GF-D8 (cell line): ENCODE measurements around the gene CELSR1.

Source experiments
- DNase-seq: peaks from one replicate; lab custom pipeline; 2025; lab: John Stamatoyannopoulos, UW

Gene CELSR1

DNA sequence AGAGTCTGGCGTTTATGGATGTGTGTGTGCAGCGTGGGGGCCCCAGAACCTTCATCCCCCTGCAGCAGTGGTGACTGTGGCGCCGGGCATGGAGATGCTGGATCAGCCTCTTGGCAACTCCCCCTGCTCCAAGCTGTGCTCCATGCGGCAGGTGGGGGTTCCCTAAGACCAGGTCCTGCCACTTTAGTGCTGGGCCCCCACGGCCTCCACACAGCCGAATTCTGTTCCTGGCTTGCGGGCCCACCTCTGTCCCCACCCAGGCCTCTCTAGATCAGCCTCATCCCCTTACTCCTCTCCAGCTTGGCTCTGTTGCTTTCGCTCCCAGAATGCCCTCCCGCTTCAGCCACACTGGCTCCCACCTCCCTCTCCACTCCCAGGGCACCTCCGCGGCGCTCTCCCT is 142.3 kb downstream of the CELSR1 start:
- no peak for DNase-seq

- DNase-seq, result no peak
Observed at GRCh38 chr22:46394622-46395021, 142.8 kb downstream of the CELSR1 start.

- no peak for DNase-seq
Observed at GRCh38 chr22:46393873-46394272, 143.5 kb downstream of the CELSR1 start.

DNA sequence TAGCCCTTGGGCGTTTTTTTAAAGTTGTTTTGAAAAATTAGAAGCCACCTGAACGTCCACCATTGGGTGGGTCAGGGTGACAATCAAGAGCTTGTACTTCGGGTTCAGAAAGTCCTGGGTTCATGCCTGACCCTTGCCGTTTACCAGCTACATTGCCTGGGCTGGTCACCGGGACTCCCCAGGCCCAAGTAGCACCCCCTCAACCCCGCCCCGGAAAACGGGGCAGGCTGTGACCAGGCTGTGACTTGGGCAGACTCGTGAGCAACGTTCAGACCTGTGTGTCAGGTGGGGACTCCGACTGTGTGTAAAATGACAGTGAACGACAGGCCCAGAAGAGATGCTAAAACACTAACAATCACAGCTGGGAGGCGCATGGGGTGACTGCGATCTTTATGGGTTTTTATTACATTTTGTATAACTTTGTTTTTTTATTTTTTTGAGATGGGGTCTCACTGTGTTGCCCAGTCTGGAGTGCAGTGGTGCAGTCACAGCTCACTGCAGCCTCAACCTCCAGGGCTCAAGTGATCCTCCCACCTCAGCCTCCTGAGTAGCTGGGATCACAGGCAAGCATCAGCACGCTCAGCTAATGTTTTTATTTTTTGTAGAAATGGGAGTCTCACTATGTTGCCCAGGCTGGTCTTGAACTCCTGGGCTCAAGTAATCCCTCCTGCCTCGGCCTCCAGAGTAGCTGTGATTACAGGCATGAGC is 145.1 kb downstream of the CELSR1 start:
- no peak for DNase-seq

DNA sequence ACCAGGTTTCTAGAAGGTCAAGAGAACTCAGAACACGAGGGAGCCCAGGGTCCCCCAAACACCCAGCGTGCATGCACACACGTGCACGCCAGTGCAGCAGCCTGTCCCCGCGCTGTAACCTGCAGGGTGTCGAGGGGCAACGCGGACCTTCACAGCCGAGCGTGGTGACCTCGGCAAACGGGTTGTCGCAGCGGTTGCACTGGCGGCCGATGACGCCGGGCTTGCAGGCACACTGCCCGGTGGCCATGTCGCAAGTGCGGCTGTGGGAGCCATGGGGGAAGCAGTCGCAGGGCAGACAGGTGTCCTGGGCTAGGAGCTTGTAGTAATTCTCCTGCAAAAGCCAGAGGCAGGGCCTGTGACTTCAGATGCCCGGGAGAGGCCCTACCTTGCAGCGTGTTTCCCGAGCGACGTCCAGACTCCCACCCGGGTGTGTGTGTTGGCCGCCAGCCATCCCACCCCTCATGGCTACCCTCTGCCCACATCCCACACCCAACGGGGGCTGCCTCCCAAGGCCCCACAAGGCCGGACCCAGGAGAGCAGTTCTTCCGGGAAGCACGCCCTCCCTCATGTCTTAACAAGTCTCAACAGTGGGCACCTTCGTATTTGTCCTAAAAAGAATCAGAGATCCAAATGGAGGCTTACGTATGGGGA is 145.8 kb downstream of the CELSR1 start:
- DNase-seq, result no peak

DNA sequence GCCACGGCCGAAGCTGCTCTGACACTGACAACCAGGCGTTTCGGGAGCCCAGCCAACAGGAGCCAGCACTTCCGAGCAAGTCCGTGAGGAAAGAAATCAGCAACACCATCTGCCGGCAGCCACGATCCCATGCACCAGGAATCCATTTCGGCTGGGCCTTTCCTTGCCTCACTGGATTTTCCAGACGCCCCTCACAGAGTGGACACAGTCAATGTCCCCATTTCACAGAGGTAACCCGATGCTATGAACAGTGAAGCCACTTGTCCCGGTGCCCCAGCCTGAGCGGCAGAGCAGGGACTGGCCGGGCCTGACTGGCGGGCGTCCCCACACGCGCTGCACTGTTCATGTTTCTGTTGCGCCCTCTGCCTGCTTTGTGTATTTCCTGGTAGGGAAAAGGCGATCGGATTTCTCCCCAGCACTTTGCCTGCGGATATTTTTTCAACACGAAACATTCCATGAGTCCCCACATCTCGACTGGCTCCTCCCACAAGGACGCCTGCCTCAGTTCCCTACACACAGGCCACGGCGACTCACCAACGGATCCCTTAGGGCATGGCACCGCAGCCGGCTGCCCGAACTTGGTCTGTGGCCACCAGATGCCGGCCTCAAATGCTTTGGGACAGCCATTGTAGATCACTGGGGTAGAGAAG is 146.6 kb downstream of the CELSR1 start:
- DNase-seq, result no peak

- no peak for DNase-seq
Observed at GRCh38 chr22:46390105-46390651, 147.2 kb downstream of the CELSR1 start.

GRCh38 chr22:46389081-46389480 is 148.3 kb downstream of the CELSR1 start:
- DNase-seq, result no peak

DNA sequence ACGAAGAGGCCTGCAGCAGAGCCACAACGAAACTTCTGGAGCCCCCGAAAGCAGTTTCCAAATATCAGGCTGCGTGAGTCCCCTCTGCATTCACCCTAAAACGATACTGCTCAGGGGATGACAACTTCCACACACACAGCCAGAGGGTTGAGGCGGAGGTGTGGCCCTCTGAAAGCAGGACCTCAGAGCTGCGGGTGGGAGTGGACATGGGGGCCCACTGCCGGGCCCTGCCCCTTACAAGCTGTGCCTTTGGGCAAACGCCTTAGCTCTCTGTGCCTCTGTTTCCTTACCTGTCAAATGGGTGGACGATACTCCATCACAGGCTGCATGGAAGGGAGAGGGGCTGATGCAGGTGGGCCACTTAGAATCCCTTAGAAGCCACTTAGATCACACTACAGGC is 148.8 kb downstream of the CELSR1 start:
- no peak for DNase-seq

DNA sequence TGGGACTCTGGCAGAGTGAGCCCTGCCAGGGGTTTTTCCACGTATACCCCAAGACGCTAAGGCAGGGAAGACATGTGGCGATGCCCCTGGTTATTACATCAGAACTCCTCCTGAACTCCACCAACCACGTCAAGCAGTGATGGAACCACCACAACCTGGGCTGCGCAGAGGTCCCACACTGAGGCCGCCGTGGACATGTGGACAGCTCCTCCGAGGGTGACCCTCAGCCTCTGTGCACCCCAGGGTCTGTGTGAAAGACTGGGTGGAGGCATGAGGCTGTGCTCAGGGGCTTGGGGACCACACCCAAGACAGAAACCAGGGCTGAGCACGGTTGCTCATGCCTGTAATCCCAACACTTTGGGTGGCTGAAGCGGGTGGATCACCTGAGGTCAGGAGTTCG is 149.7 kb downstream of the CELSR1 start:
- no peak for DNase-seq

DNA sequence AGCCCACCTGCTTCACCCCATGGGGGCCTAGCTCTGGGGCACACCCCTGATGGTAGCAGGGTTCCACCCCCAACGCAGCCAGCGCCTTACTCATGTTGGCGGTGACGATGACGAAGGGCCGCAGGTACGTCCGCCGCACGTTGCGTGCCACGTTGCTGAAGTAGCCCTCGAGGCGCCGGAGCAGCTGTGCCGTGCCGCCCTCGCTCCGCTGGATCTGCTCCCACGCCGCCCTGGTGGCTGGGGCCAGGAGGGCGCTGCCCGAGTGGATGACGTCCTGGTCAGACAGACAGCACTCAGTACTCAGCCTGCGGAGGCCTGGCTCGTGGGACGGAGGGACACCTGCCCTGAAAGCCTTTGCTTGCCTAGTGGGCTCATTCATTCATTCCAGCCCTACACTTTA is 151.1 kb downstream of the CELSR1 start:
- no peak for DNase-seq

- DNase-seq, result no peak
Observed at GRCh38 chr22:46382524-46382923, 154.9 kb downstream of the CELSR1 start.

DNA sequence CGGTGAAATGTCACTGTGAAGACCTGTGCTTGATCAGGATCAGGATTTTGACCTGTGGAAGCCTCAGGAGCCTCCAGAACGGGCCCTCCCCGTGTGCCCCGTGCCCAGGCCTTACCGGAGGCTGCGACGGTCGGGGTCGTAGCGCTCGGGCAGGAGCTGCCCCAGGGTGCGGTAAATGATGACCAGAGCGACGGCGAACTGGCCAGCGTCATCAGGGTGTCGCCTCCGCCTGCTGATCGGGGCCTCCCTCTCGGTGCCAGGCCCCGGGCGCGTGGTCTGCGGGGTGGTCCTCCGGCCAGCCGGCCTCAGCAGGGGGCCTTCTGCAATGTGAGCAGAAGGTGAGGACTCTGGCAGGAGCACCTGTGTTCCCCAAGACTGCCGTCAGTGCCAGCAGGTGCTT is 155.7 kb downstream of the CELSR1 start:
- DNase-seq, result no peak

DNA sequence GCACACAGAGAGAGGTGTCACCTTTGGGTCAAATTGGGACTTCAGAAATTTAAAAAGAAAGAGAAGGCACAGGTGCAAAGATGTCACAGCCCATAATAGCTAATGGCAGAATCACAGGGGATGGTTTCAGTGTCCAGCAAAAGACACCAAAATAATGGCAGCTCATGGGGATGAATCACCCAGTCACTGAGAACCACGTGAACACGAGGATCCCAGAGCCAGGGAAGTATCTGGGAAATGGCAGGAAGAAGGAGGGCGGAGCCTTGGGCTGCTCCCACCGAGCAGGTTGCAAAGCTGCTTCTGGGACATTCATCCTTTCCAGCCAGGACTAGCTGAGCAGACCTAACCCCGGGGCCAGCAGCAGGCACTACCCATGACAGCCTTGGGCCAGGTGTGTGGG is 156.3 kb downstream of the CELSR1 start:
- DNase-seq, result no peak

DNA sequence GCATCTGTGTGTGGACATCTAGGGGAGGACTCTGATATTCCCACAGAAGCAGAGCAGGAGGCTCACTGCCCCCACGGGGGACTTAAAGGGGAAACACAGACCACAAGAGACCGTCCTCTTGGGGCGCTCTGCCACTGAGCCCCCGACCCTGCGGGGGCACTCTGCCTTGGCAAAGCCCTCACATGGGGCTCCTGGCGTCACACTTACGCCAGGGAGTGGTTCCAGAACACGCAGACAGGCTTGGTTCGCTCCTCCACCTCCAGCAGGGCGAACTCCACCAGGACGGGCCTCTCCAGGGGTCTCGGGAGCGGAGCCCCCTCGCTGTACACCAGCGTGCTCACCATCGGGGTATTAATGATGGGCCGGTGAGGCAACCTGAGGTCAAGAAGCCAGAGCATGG is 156.8 kb downstream of the CELSR1 start:
- no peak for DNase-seq

DNA sequence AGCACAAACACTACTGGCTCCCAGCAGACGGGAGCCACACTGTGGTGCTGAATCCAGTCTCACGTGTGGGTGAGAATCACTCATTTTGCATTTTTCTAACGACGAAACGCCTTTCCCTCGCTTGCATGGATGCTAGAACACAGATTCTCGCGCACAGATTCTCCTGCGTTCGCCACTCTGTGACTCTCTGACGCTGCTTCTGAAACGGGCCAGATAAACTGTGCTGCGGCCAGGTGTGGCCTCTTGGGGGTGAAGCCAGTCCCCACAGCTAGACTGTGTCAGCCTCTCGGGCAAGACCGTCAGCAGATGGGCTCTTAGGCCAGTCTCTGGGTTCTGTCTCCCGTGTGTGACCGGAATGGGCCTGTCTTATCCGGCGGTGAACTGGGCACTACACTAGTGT is 157.4 kb downstream of the CELSR1 start:
- DNase-seq, result no peak

- DNase-seq, result no peak
Observed at GRCh38 chr22:46379066-46379930, 158.1 kb downstream of the CELSR1 start.

DNA sequence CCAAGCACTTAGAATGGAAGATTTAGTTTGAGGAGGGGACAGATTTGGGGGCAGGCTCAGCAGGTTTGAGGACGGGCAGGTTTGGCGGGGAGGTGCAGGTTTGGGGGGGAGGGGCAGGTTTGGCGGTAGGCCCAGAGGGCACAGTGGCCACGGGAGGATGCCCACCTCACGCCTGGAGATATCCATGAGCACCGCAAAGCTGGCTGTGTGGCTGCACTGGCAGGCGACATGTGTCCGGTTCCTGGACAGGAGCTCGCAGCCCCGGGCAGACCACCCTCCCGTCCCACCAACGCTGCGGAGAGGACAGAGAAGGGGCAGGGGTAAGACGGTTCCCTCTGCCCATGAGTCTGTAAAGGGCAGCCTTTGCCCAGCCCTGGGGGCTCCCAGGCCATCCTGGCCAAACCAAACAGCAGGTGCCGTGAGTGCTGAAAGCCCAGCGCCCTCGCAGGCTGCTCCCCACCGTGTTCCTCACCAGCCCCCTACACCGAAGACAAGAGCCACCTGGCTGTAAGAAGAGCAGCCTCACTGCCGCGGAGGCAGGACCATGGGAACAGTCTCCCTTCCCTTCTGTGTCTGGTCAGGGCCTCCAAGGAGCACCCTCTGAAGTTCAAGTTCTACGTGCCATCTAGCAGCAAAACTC is 158.9 kb downstream of the CELSR1 start:
- no peak for DNase-seq

DNA sequence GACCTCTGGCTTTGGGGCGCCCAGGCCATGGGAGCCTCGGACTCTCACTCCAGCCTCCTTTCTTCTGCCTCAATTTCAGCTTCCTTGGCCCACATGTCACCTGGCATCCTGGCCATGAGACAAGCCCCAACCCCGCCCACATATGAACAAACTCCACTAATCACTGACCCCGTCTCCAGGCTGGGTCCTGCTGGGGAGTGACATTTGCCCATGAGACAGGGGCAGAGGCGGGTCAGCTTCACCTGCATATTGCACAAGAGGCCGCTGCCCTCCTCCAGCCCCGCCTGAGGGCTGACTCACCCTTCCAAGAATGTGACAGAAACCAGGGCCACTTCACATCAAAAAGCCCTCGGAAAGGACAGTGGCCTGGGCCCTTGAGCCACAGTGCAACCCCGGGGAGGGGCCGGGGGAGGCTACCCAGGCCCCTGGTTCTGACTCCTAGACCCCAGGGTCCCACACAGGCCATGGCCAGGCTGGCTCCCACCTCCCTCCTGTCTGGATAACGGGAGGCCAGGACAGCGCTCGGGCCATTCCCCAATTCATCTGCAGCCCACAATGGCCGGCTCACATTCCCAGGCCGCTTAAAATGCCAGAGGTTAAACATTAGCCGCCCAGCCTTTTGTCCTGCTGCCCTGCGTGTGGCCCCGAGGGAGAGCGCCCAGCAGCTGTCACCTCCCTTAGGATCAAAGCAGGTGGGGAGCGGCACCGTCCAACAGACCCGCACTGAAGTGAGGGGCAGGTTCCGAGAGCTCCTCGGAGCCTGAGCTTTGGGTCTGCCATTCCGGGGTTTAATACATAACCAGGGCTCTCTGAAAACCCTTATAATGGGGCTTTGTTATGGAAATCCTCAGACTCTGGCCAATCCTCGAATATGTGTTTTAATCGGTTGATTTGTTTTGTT is 159.6 kb downstream of the CELSR1 start:
- no peak for DNase-seq

DNA sequence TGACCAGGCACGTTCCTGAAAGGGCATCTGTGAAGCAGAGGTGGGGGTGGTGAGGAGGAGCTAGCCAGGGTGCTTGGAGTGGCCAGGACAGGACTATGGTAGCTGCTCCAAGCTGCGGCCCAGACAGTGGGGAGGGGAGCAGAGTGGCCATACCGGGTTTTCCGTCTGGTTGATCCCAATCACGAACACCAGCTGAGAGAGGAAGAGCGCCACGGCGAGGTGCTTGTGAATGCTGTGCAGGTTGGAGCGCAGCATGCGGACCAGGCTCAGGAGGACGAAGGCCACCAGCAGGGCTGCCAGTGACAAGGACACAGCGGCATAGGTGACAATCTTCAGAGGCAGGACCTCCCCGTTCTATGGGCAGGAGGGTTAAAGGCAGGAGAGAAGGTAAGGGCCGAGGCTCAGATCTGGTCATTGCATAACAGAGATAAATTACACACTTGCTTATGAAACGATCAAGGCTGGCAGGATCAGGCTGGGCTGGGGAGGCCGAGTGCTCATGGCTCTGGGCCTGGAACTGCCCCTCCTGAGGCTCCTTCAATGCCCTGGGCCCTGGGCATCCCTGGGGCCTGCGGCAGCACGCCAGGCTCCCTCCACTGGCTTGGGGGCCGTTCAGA is 160.4 kb downstream of the CELSR1 start:
- DNase-seq, result no peak
